Cortex of kidney (tissue), 1 donor: ENCODE measurements around the gene IL31.

Source experiments
- DNase-seq: peaks from one replicate; lab custom pipeline; 2025; lab: John Stamatoyannopoulos, UW

Gene IL31

DNA sequence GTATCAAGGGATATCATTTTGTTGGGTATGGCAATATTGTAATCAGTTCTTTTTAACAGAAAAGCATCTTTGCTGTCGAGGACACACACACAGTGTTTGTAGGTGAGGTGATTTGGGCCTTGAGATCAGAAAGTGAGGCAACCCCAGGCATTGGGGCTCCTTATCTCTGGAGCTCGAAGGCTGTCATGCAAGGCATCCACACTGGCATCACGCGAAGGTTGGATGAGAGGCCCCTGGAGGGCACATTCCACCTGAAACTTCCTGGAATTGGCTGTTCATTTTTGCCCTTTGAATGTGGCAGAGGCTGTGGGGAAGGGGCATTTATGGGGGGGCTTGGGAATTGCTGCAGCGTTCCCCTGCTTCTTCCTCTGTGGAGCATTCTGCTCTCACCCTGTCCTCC is 45.5 kb downstream of the IL31 start:
- no peak for DNase-seq

DNA sequence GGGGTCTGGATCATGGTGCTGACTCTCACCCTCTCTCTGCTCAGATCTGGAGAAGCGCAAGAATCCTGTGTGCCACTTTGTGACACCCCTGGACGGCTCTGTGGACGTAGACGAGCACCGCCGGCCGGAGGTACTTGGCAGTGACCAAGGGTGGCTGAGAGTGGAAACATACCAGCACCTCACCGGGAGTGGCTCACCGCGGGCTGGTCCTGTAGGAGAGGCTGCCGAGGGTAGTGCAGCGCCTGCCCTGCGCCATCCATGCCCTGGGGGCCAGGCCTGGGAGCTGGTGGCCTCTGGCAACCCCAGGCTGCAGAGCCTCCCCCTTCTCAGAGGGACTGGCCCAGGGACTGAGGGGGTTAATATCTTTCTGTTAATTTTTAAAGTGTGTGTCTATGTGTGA is 46.2 kb downstream of the IL31 start:
- DNase-seq = no peak

DNA sequence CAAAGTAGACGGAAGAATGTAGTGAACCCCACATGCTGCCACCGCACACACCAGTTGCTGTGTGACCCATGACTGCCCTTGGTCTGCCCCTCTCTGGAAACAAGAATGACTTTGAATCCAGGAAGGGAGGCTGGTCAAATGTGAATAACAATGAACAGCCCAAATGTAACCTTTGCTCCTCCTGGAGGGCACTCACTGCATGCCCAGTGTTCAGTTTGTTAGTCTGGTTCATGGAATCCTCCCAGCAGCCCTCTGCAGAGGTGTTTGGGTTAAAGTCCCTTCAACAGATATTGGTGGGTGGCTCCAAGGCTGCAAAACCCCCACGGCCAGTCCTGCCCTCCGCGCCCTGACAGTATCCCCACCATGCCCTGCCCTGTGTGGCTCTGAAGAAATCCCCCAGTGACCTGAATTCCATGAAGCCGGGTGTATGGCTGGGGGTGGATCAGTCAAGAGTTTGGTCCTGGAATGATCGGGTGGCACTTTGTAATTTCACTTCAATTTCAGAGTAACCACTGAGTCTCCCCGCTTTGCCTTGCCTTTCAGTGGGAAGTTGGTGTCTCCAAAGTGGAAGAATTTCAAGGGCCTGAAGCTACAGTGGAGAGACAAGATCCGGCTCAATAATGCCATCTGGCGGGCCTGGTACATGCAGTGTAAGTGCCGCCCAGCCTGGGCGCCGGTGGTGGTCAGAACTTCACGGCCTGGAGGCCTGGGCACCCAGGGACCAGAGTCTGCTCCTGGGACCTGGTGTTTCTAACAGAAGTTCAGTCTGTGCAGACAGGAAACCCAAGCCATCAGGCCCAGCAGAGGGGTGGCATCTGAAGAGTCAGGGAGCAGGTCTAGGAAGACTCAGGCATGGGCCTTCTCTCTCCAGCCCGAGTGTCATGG is 47.1 kb downstream of the IL31 start:
- DNase-seq = no peak

DNA sequence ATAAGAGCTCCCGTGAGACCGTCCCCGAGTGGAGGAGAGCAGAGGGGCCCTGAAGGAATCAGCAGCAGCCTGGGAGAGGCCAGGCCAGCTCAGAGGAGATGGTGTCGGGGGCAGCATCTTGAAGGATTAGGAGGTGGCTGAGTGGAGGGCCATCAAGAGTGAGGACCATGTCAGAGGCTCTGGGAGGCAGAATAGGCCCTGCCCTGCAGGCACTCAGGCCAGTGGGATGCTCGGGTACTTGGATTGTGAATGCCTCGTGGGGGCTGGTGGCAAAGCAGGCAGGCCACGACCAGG is 47.7 kb downstream of the IL31 start:
- no peak for DNase-seq

DNA sequence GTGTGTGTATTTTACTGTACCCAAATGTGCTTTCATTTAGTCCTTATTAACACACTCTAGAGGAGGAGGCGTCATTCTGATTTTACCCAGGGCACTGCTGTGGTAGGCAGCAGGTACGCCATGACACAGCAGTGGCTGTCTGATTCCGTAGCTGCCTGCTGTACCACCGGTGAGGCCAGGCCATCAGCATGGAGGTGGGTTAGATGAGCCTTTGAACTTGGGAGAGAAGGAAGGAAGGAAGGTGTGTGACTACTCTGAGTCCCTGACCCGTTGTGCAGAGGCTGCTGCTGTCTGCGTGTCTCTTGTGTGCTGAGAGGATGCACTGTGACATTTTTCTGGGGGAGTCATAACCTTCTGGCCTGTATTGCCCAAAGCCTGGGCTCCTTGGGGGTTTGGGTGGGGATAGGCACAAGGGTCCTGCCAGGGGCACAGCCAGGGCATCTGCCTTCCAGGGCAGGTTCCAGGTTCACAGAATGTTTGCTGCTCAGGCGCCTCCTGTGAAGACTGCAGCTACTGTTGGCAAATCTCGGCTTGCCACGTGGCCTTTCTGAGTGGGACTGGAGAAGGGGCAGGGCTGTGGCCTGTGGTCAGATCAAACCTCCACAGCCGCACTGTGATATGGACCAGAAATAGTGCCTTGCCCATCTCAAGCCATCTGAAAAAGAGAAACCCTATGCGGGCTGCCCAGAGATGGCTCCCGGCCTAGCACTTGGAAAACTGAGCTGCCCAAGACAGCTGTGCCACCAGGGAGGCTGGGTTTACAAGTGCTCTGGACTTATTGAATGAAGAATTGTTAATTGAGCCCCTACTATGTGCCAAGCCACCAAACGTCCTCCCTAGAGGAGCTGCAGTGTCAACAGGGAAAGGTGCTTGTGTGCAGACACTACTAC is 48.3 kb downstream of the IL31 start:
- no peak for DNase-seq

DNA sequence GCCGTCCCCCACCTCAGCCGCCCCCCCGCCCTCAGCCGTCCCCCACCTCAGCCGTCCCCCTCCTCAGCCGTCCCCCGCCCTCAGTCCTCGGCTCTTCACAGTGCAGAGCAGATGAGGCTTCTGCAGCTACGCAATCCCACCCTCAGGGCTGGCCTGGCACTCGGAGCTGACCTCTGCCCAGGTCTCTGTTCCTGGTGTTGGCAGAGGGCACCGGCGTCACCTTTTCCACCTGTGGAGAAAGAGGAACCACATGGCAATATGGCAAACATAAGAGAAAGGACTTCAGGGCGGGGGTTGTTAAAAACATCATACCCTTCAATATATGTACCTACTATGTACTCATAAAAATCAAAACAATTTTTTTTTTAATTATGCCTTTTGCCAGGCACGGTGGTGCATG is 49.7 kb downstream of the IL31 start:
- DNase-seq = no peak

DNA sequence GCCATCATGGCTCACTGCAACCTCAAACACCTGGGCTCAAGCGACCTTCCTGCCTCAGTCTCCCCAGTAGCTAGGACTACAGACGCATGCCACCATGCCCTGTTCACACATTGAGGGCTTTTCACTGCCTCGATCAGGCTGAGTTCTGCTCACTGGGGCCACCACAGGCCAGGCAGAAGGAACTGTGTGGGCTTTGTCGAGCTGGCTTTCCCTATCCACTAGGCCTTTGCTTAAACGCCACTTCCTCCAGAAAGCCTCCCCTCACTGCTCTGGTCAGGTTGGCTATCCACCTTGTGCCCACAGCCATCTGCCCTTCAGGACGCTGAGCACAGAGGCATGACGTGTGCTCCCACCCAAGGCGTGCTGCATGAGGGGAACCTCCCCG is 50.3 kb downstream of the IL31 start:
- DNase-seq = no peak

DNA sequence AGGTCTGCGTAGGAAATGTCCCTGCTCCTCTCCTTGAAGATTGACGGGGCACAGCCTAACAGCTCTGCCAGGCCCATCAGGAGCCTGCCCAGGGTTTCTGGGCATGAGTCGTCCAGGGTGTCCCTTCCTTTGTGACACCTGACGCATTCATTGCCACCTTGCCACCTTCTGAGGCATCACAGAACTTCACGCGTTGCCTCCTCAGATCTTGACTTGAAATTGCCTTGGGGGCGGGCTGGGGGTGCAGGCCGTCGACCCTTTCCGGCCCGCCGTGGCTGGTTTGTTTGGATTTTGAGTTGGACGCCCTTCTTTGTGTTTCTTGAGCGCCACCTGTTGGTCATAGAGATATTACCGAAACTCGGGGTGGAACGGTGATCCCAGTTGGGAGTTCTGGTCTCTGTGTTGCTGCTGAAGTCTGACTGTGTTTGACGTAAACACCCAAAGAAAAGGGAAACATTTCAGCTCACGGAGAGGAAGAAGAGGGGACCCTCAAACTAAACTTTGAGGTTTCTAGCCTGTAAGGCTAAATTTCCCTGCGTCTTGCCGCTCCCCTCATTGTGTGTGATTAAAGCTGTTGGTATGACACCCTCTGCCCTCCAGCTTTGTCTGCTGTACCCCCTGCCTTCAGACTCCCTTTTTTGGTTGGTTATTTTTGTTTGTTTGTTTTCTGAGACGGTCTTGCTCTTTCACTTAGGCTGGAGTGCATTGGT is 50.8 kb downstream of the IL31 start:
- DNase-seq = no peak
